Activated T-cell treated with anti-CD3 and anti-CD28 coated beads, Interleukin-2, amount 50 U/mL, for 1 hour (primary cell): ENCODE measurements around the gene DYNLRB1.
"Not testable (repeated sequence)": the region's sequence is repeated elsewhere in the genome, so short reads cannot be mapped to it uniquely, and the experiment has no call there.

ENCODE experiments used
- DNase-seq: peaks from one replicate; pipeline ENCODE4 v3.0.0-alpha.2; 2020

Gene DYNLRB1

GRCh38 chr20:34516247-34517113, at the start of gene DYNLRB1:
TSS of gene DYNLRB1 (plus strand) at chr20:34516422. CDS start at chr20:34516459, 37 bp downstream.
- DNase-seq, result peak; percentile 92

DNA sequence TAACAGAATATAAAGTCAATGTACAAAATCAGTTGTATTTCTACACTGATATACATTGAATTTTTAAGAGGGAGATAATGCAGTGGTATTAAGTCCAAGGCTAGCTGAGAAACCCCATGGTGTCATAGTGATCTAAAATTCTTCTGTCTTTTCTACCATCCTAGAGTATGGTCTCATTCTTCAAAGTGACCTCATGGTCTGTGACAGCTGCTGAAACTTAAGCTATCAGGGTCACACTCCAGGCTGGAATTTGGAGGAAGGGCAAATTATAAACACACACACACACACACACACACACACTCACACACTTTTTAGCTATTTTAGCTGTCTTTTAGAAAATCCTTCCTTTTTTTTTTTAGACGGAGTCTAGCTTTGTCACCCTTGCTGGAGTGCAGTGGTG, 47.3 kb upstream of the DYNLRB1 start:
- no peak for DNase-seq

DNA sequence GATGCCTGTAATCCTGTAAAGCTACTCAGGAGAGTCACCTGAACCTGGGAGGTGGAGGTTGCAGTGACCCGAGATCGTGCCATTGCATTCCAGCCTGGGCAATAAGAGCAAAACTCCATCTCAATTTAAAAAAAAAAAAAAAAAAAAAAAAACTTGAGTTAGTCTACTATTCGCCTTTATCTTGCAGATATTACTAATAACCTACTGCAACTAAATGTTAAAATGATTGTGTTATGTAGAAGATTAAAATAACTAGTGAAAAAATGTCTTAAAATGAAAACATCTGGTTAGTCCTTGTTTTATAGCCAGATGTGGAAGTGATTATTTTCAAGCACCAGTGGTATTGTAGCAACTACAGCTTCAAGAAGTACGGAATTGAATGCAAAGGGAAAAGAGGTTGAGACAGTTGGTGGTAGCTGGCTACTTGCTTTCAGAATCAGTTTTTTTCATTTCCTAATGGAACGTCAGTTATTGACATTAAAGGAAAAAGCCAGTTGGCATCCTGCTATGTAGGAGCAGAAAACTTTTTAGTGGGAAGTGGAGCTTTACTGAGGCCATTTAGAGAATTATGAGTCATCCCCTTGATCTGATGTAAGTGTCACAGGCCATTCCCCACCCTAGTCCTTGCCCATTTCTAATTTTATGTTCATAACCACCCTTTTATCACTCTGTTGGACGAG, 43.8 kb upstream of the DYNLRB1 start:
- DNase-seq, result no peak

GRCh38 chr20:34473262-34473883, 42.8 kb upstream of the DYNLRB1 start:
- DNase-seq, result peak; percentile 32

- DNase-seq, result peak; percentile 49
Observed at GRCh38 chr20:34475979-34476736, 40.1 kb upstream of the DYNLRB1 start.

DNA sequence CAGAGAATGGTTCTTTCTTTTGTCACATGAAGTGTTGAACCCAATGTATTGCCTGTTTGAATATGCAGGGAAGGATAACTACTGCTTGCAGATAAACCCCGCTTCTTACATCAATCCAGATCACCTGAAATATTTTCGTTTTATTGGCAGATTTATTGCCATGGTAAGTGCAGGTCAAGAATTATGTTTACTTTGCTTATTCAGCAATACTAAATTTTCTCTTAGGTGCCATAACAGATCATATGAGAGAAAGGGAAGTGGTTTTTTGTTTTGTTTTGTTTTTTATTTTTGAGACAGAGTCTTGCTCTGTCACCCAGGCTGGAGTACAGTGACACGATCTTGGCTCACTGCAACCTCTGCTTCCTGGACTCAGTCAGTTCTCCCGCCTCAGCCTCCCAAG, 36.6 kb upstream of the DYNLRB1 start:
- no peak for DNase-seq

DNA sequence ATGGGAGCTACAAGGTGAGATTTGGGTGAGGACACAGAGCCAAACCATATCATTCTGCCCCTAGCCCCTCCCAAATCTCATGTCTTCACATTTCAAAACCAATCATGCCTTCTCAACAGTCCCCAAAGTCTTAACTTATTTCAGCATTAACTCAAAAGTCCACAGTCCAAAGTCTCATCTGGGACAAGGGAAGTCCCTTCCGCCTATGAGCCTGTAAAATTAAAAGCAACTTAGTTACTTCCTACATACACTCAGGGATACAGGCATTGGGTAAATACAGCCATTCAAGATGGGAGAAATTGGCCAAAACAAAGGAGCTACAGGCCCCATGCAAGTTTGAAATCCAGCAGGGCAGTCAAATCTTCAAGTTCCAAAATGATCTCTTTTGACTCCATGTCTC, 34.1 kb upstream of the DYNLRB1 start:
- DNase-seq, result not testable (repeated sequence)

DNA sequence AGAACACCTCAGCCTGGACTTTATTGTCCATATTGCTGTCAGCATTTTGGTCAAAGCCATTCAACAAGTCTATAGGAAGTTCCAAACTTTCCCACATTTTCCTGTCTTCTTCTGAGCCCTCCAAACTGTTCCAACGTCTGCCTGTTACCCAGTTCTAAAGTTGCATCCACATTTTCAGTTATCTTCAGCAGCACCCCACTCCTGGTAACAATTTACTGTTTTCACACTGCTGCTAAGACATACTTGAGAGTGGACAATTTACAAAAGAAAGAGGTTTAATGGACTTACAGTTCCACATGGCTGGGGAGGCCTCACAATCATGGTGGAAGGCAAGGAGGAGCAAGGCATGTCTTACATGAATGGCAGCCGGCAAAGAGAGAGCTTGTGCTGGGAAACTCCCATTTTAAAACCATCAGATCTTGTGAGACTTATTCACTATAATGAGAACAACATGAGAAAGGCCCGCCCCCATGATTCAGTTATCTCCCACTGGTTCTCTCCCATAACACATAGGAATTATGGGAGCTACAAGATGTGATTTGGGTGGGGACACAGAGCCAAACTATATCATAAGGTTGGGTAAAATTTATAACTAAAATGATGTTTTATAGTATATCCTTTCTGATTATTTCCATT, 32.5 kb upstream of the DYNLRB1 start:
- DNase-seq, result not testable (repeated sequence)

DNA sequence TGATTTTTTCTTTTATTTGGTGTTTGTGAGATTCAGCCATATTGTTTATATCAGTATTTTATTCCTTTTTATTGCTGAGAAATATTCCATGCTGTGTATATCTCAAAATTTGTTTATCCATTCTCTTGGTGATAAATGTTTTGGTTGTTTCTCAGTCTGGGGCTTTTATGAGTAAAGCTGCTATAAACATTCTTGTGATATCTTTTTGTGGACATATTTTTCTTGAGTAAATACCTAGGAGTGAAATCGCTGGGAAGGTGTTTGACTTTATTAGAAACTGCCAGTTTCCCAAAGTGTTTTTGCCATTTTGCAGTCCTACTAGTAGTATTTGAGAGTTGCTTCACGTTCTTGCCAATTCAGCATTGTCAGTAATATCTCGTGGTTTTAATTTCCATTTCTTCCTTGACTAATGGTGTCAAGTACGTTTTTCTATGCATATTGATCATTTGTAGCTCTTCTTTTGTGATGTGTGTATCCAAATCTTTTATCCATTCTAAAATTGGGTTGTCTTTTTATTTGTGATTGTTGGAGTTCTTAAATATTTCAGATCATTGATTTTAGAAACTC, 31.1 kb upstream of the DYNLRB1 start:
- DNase-seq, result no peak

- DNase-seq, result no peak
Observed at GRCh38 chr20:34491226-34491931, 24.8 kb upstream of the DYNLRB1 start.

- no peak for DNase-seq
Observed at GRCh38 chr20:34491932-34492509, 24.2 kb upstream of the DYNLRB1 start.

- DNase-seq, result no peak
Observed at GRCh38 chr20:34493646-34494045, 22.6 kb upstream of the DYNLRB1 start.

- no peak for DNase-seq
Observed at GRCh38 chr20:34495307-34495706, 20.9 kb upstream of the DYNLRB1 start.

GRCh38 chr20:34495916-34496315, 20.3 kb upstream of the DYNLRB1 start:
- no peak for DNase-seq

DNA sequence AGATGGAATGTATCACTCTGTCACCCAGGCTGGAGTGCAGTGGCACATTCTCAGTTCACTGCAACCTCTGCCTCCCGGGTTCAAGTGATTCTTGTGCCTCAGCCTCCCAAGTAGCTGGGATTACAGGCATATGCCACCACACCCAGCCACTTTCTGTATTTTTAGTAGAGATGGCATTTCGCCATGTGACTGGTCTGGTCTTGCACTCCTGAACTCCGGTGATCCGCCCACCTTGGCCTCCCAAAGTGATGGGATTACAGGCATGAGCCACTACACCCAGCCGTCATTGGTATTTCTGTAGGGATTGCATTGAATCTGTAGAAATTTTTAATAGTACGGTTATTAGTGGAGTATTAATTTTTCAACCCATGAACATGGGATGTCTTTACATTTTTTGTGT, 18.6 kb upstream of the DYNLRB1 start:
- DNase-seq, result not testable (repeated sequence)

DNA sequence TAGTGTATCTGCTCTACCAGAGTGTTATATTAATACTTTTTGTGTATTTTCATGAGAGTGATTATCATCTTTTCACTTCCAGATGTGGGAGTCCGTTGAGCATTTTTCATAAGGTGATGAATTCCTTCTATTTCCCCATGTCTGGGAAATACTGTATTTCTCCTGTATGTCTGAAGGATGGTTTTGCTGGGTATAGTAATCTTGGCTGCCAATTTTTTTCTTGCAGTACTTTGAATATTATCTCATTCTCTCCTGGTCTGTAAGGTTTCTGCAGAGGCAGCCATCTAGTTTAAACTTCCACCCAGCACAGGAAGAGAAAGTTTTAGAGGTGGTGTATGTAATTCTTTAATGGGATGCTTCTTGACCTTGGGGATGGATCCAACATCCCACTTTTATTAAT, 15.4 kb upstream of the DYNLRB1 start:
- no peak for DNase-seq

- no peak for DNase-seq
Observed at GRCh38 chr20:34506480-34506879, 9.7 kb upstream of the DYNLRB1 start.

GRCh38 chr20:34507702-34508413, 8.4 kb upstream of the DYNLRB1 start:
- no peak for DNase-seq

DNA sequence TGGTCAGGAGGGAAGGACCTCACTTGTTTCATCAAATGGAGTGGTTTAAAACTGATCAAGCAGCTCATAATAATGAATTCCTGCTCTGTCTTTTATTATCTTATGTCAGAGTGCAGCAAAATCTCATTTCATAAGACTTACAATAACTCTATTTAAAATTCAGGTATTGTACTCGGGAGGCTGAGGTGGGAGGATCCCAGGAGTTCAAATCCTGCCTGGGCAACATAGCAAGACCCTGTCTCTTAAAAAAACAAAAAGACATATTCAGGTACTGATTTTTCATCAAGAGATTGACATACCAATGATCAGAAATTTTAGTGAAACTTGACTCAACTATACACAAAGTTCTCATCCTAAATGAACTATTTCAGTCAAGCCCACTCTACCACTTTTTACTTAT, 5.6 kb upstream of the DYNLRB1 start:
- no peak for DNase-seq

GRCh38 chr20:34511891-34512265, 4.3 kb upstream of the DYNLRB1 start:
- no peak for DNase-seq
